ENCODE measurements around the gene RCOR3.
"Not testable (repeated sequence)": the region's sequence is repeated elsewhere in the genome, so short reads cannot be mapped to it uniquely, and the experiment has no call there.

Gene RCOR3

GRCh38 chr1:211260141-211261107 is 1.3 kb downstream of the RCOR3 start:
- DNase-seq (ENCODE audit: low read depth): peak; percentile 32

- no peak for DNase-seq (ENCODE audit: low read depth)
These were observed 2.1 kb downstream of the RCOR3 start for GRCh38 chr1:211261229-211261628.

GRCh38 chr1:211263022-211263421 is 3.9 kb downstream of the RCOR3 start:
- DNase-seq (ENCODE audit: low read depth): not testable (repeated sequence)

- no peak for DNase-seq (ENCODE audit: low read depth)
These were observed 8.2 kb downstream of the RCOR3 start for GRCh38 chr1:211267204-211267857.

GRCh38 chr1:211279340-211279739 is 20.2 kb downstream of the RCOR3 start:
- DNase-seq (ENCODE audit: low read depth): no peak

GRCh38 chr1:211280910-211281309 is 21.7 kb downstream of the RCOR3 start:
- no peak for DNase-seq (ENCODE audit: low read depth)

- no peak for DNase-seq (ENCODE audit: low read depth)
These were observed 22.3 kb downstream of the RCOR3 start for GRCh38 chr1:211281320-211282022.

- no peak for DNase-seq (ENCODE audit: low read depth)
These were observed 22.8 kb downstream of the RCOR3 start for GRCh38 chr1:211282023-211282373.

- DNase-seq (ENCODE audit: low read depth): no peak
These were observed 26.0 kb downstream of the RCOR3 start for GRCh38 chr1:211285196-211285595.

GRCh38 chr1:211287218-211287617 is 28.1 kb downstream of the RCOR3 start:
- no peak for DNase-seq (ENCODE audit: low read depth)

GRCh38 chr1:211292411-211292810 is 33.2 kb downstream of the RCOR3 start:
- DNase-seq (ENCODE audit: low read depth): no peak

- no peak for DNase-seq (ENCODE audit: low read depth)
These were observed 37.2 kb downstream of the RCOR3 start for GRCh38 chr1:211296396-211296795.

GRCh38 chr1:211305044-211305443 is 45.9 kb downstream of the RCOR3 start:
- DNase-seq (ENCODE audit: low read depth): no peak

- DNase-seq (ENCODE audit: low read depth): no peak
These were observed 50.5 kb downstream of the RCOR3 start for GRCh38 chr1:211309617-211310016.

- DNase-seq (ENCODE audit: low read depth): no peak
These were observed 54.2 kb downstream of the RCOR3 start for GRCh38 chr1:211313392-211313791.

- DNase-seq (ENCODE audit: low read depth): no peak
These were observed 59.6 kb downstream of the RCOR3 start for GRCh38 chr1:211318576-211319280.

GRCh38 chr1:211319892-211320291 is 60.7 kb downstream of the RCOR3 start:
- DNase-seq (ENCODE audit: low read depth): no peak

- DNase-seq (ENCODE audit: low read depth): no peak
These were observed 61.8 kb downstream of the RCOR3 start for GRCh38 chr1:211320980-211321379.

GRCh38 chr1:211321646-211322045 is 62.5 kb downstream of the RCOR3 start:
- DNase-seq (ENCODE audit: low read depth): not testable (repeated sequence)

- DNase-seq (ENCODE audit: low read depth): peak; percentile 49
These were observed 64.2 kb downstream of the RCOR3 start for GRCh38 chr1:211323156-211324063.
